ENCODE results near the gene CFAP57. TPM values are rescaled to one million over a fixed set of nuclear protein-coding genes. Genes with fewer than 3 reads are reported as not detected.
"Not testable (repeated sequence)": the region's sequence is repeated elsewhere in the genome, so short reads cannot be mapped to it uniquely, and the experiment has no call there.

The CFAP57 gene
- total RNA-seq, 1 donor from 2014 or later = not detected

DNA sequence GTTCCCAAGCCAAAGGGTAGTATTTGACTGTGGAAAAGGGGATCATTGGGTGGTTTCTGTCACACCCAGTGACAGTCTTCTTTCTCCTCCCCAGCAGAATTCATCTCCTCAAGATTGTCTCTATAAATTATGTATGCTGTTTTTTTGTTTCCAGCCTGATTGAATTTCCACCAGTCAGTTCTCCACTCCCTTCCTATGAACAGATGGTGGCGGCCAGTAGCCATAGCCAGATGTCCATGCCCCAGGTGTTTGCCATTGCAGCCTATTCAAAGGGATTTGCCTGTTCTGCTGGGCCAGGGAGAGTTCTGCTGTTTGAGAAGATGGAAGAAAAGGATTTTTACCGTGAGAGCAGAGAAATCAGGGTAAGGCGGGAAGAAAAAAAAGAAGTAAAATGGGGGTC is 12.9 kb downstream of the CFAP57 start:
- Mint-ChIP-seq H3K4me1 (ENCODE audit: low read depth) (no peaks in the 10 kb centered on the region), H3K4me3 (no peak overlapping the region), H3K9me3 (no peaks in the 10 kb centered on the region), H3K27me3 (ENCODE audit: insufficient read depth) (peaks cover 12% of the 10 kb centered on the region), H3K36me3 (ENCODE audit: low read depth) (no peaks in the 10 kb centered on the region), H3K27ac (no peak overlapping the region)
- intact Hi-C loops (cut with micrococcal nuclease) = no loop called here
- no peak for DNase-seq (ENCODE audit: low spot score)

GRCh38 chr1:43188106-43188505 is 16.0 kb downstream of the CFAP57 start:
- Mint-ChIP-seq H3K4me1 (ENCODE audit: low read depth) (no peaks in the 10 kb centered on the region), H3K9me3 (no peaks in the 10 kb centered on the region), H3K36me3 (ENCODE audit: low read depth) (no peaks in the 10 kb centered on the region), H3K27me3 (ENCODE audit: insufficient read depth) (peaks cover 18% of the 10 kb centered on the region), H3K27ac (no peak overlapping the region), H3K4me3 (no peak overlapping the region)
- intact Hi-C loops (cut with micrococcal nuclease) = no loop called here
- DNase-seq (ENCODE audit: low spot score) = no peak

DNA sequence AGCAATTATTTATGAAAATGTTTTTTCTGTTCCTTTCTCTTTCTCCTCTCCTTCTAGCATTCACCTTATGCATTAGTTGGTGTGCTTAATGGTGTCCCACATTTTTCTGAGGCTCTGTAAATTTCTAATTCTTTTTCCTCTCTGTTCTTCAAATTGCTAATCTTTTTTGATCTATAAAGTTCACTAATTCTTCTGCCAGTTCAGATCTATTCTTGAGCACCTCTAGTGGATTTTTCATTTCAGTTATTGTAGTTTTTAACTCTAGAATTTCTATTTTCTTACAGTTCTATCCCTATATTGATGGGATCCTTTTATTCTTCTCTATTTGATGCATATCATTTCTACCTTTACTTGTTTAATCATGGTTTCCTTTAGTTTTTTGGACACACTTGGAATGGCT is 22.4 kb downstream of the CFAP57 start:
- Mint-ChIP-seq H3K27me3 (ENCODE audit: insufficient read depth) (peaks cover 11% of the 10 kb centered on the region), H3K4me1 (ENCODE audit: low read depth) (no peaks in the 10 kb centered on the region), H3K27ac (no peak overlapping the region), H3K9me3 (peaks cover 8% of the 10 kb centered on the region), H3K4me3 (no peak overlapping the region), H3K36me3 (ENCODE audit: low read depth) (no peaks in the 10 kb centered on the region)
- intact Hi-C loops (cut with micrococcal nuclease) = no loop called here
- DNase-seq (ENCODE audit: low spot score) = no peak

GRCh38 chr1:43197343-43198127 is 25.4 kb downstream of the CFAP57 start:
- Mint-ChIP-seq H3K27me3 (ENCODE audit: insufficient read depth) (no peaks in the 10 kb centered on the region), H3K4me3 (no peak overlapping the region), H3K4me1 (ENCODE audit: low read depth) (no peaks in the 10 kb centered on the region), H3K27ac (no peak overlapping the region), H3K9me3 (peaks cover 8% of the 10 kb centered on the region), H3K36me3 (ENCODE audit: low read depth) (no peaks in the 10 kb centered on the region)
- no peak for DNase-seq (ENCODE audit: low spot score)
- intact Hi-C loops (cut with micrococcal nuclease) = no loop called here

GRCh38 chr1:43199093-43199726 is 27.1 kb downstream of the CFAP57 start:
- intact Hi-C loops (cut with micrococcal nuclease) = no loop called here
- no peak overlapping the region for H3K4me3 Mint-ChIP-seq
- no peaks in the 10 kb centered on the region for H3K4me1 Mint-ChIP-seq (ENCODE audit: low read depth)
- peaks cover 11% of the 10 kb centered on the region for H3K9me3 Mint-ChIP-seq
- no peaks in the 10 kb centered on the region for H3K27me3 Mint-ChIP-seq (ENCODE audit: insufficient read depth)
- DNase-seq (ENCODE audit: low spot score) = no peak
- H3K27ac Mint-ChIP-seq = no peak overlapping the region
- no peaks in the 10 kb centered on the region for H3K36me3 Mint-ChIP-seq (ENCODE audit: low read depth)

DNA sequence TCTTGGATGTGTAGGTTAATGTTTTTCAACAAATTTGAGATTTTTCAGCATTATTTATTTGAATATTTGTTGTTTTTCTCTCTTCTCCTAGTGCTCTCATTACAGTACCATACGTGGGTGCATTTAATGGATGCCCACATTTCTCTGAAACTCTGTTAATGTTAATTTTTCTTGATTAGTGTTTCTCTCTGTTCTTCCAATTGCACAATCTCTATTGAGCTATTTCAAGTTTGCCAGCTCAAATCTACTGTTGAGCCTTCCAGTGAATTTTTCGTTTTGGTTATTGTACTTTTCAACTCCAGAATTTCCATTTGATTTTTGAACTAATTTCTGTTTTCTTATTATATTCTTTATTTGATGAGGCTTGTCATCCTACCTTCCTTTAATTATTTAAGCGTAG is 31.7 kb downstream of the CFAP57 start:
- intact Hi-C loops (cut with micrococcal nuclease) = no loop called here
- no peaks in the 10 kb centered on the region for H3K4me1 Mint-ChIP-seq (ENCODE audit: low read depth)

GRCh38 chr1:43204394-43204793 is 32.3 kb downstream of the CFAP57 start:
- Mint-ChIP-seq H3K4me3 (no peak overlapping the region), H3K36me3 (ENCODE audit: low read depth) (no peaks in the 10 kb centered on the region), H3K27me3 (ENCODE audit: insufficient read depth) (peaks cover 2% of the 10 kb centered on the region), H3K4me1 (ENCODE audit: low read depth) (no peaks in the 10 kb centered on the region), H3K27ac (no peak overlapping the region), H3K9me3 (peaks cover 4% of the 10 kb centered on the region)
- intact Hi-C loops (cut with micrococcal nuclease) = no loop called here
- DNase-seq (ENCODE audit: low spot score) = no peak

More for the DNA sequence above, 31.7 kb downstream of the CFAP57 start:
- H3K4me3 Mint-ChIP-seq = no peak overlapping the region
- no peaks in the 10 kb centered on the region for H3K36me3 Mint-ChIP-seq (ENCODE audit: low read depth)
- H3K27ac Mint-ChIP-seq = no peak overlapping the region
- DNase-seq (ENCODE audit: low spot score) = no peak
- peaks cover 2% of the 10 kb centered on the region for H3K27me3 Mint-ChIP-seq (ENCODE audit: insufficient read depth)
- H3K9me3 Mint-ChIP-seq = peaks cover 4% of the 10 kb centered on the region

GRCh38 chr1:43205671-43206070 is 33.5 kb downstream of the CFAP57 start:
- H3K4me3 Mint-ChIP-seq = no peak overlapping the region

DNA sequence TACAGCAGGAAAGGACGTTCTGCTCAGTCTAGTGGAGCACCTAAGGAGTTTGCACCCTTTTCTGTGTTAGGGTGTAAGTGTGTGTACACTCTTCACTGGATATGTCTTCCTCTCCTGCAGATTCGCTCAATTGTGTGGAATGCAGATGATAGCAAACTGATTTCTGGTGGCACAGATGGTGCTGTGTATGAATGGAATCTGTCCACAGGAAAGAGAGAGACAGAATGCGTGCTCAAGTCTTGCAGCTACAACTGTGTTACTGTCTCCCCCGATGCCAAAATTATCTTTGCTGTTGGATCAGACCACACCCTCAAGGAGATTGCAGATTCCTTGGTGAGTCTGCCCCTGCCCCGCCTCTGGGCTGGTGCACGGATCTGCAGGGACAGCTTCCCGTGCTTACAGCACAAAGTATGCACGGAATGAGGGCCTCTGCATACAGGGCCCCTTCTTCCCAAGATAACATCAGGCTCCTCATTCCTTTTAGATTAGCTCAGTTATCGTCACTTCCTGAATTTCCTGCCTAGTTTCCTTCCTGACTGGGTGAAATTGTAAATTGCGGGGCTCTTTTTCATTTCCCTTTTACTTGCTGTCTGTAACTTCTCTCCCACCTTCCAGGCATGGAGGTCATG is 34.6 kb downstream of the CFAP57 start:
- Mint-ChIP-seq H3K36me3 (ENCODE audit: low read depth) (no peaks in the 10 kb centered on the region), H3K27me3 (ENCODE audit: insufficient read depth) (peaks cover 2% of the 10 kb centered on the region), H3K4me1 (ENCODE audit: low read depth) (no peaks in the 10 kb centered on the region), H3K4me3 (no peak overlapping the region), H3K27ac (no peak overlapping the region), H3K9me3 (peaks cover 4% of the 10 kb centered on the region)
- intact Hi-C loops (cut with micrococcal nuclease) = no loop called here
- DNase-seq (ENCODE audit: low spot score) = no peak

More at GRCh38 chr1:43205671-43206070, 33.5 kb downstream of the CFAP57 start:
- Mint-ChIP-seq H3K27me3 (ENCODE audit: insufficient read depth) (peaks cover 2% of the 10 kb centered on the region), H3K9me3 (peaks cover 4% of the 10 kb centered on the region), H3K4me1 (ENCODE audit: low read depth) (no peaks in the 10 kb centered on the region), H3K27ac (no peak overlapping the region), H3K36me3 (ENCODE audit: low read depth) (no peaks in the 10 kb centered on the region)
- intact Hi-C loops (cut with micrococcal nuclease) = no loop called here
- DNase-seq (ENCODE audit: low spot score) = no peak

- Mint-ChIP-seq H3K27ac (no peak overlapping the region), H3K27me3 (ENCODE audit: insufficient read depth) (peaks cover 5% of the 10 kb centered on the region)
Measured at GRCh38 chr1:43207229-43207853, 35.2 kb downstream of the CFAP57 start.

DNA sequence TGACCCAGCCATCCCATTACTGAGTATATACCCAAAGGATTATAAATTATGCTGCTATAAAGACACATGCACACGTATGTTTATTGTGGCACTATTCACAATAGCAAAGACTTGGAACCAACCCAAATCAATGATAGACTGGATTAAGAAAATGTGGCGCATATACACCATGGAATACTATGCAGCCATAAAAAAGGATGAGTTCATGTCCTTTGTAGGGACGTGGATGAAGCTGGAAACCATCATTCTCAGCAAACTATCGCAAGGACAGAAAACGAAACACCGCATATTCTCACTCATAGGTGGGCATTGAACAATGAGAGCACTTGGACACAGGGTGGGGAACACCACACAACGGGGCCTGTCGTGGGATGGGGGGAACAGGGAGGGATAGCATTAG is 36.1 kb downstream of the CFAP57 start:
- H3K4me1 Mint-ChIP-seq (ENCODE audit: low read depth); H3K27ac Mint-ChIP-seq; DNase-seq (ENCODE audit: low spot score); intact Hi-C loops (cut with micrococcal nuclease); H3K4me3 Mint-ChIP-seq; H3K27me3 Mint-ChIP-seq (ENCODE audit: insufficient read depth); H3K9me3 Mint-ChIP-seq; H3K36me3 Mint-ChIP-seq (ENCODE audit: low read depth): not testable (repeated sequence)

More at GRCh38 chr1:43207229-43207853, 35.2 kb downstream of the CFAP57 start:
- Mint-ChIP-seq H3K4me3 (no peak overlapping the region), H3K4me1 (ENCODE audit: low read depth) (no peaks in the 10 kb centered on the region), H3K36me3 (ENCODE audit: low read depth) (no peaks in the 10 kb centered on the region), H3K9me3 (peaks cover 4% of the 10 kb centered on the region)
- intact Hi-C loops (cut with micrococcal nuclease) = no loop called here
- DNase-seq (ENCODE audit: low spot score) = no peak

GRCh38 chr1:43214501-43215444 is 42.6 kb downstream of the CFAP57 start:
- Mint-ChIP-seq H3K9me3 (no peaks in the 10 kb centered on the region), H3K4me3 (no peak overlapping the region), H3K27me3 (ENCODE audit: insufficient read depth) (peaks cover 14% of the 10 kb centered on the region), H3K4me1 (ENCODE audit: low read depth) (no peaks in the 10 kb centered on the region), H3K36me3 (ENCODE audit: low read depth) (no peaks in the 10 kb centered on the region), H3K27ac (no peak overlapping the region)
- DNase-seq (ENCODE audit: low spot score) = no peak
- intact Hi-C loops (cut with micrococcal nuclease) = no loop called here
